Neural cell (in vitro differentiated cells): ENCODE measurements around the gene ARHGEF4. TPM values are rescaled to one million over a fixed set of nuclear protein-coding genes. Genes with fewer than 3 reads are reported as not detected.

Source experiments
- H2AFZ ChIP-seq: fragments of 200-600, 300-800 bp; sonication (generic), shearing (Covaris generic); 2 replicates; pipeline ENCODE4 v1.6.0; 2014; ENCODE audit warnings: low read depth, mild to moderate bottlenecking, antibody characterized with exemption, low read length, moderate library complexity
- H3F3A ChIP-seq: fragments of 200-600 bp; shearing (Covaris generic); 2 replicates; pipeline ENCODE4 v1.6.1; 2016; ENCODE audit warnings: mild to moderate bottlenecking, moderate library complexity, mixed read lengths, antibody characterized with exemption, low read length; ENCODE audit not compliant: insufficient read depth, poor library complexity, severe bottlenecking
- H3K27ac ChIP-seq: fragments of 200-600, 300-800 bp; sonication (generic), shearing (Covaris generic); 2 replicates; pipeline ENCODE4 v1.5.1; 2014; ENCODE audit warnings: mild to moderate bottlenecking, low read length, moderate library complexity
- H3K27me3 ChIP-seq: fragments of 300-800, 200-600 bp; sonication (generic), shearing (Covaris generic); 2 replicates; pipeline ENCODE4 v1.6.0; 2014; ENCODE audit warnings: mild to moderate bottlenecking, low read depth, low read length, moderate library complexity; ENCODE audit not compliant: insufficient read depth
- H3K36me3 ChIP-seq: fragments of 300-800, 200-600 bp; sonication (generic), shearing (Covaris generic); 2 replicates; pipeline ENCODE4 v1.5.1; 2014; ENCODE audit warnings: mild to moderate bottlenecking, antibody characterized with exemption, low read length, moderate library complexity; ENCODE audit not compliant: insufficient read depth
- H3K4me2 ChIP-seq: fragments of 300-800, 200-600 bp; sonication (generic), shearing (Covaris generic); 2 replicates; pipeline ENCODE4 v1.6.0; 2014; ENCODE audit warnings: mild to moderate bottlenecking, low read length
- H3K4me3 ChIP-seq: fragments of 300-800, 200-600 bp; sonication (generic), shearing (Covaris generic); 2 replicates; pipeline ENCODE4 v1.5.1; 2014; ENCODE audit warnings: mild to moderate bottlenecking, low read length, moderate library complexity
- H3K79me2 ChIP-seq: fragments of 200-600 bp; shearing (Covaris generic); replicated peaks from 2 replicates; pipeline ENCODE4 v1.6.0; 2014; ENCODE audit warnings: mild to moderate bottlenecking, low read length, moderate library complexity; ENCODE audit not compliant: insufficient read depth
- H3K9ac ChIP-seq: fragments of 300-800, 200-600 bp; sonication (generic), shearing (Covaris generic); 2 replicates; pipeline ENCODE4 v1.6.1; 2016; ENCODE audit warnings: mild to moderate bottlenecking, low read length, mixed read lengths
- H3K9me2 ChIP-seq: fragments of 200-600 bp; shearing (Covaris generic); 2 replicates; pipeline ENCODE4 v1.6.1; 2016; ENCODE audit warnings: mild to moderate bottlenecking, low read length, mixed read lengths; ENCODE audit not compliant: insufficient read depth
- H3K9me3 ChIP-seq: fragments of 200-600, 300-800 bp; sonication (generic), shearing (Covaris generic); 2 replicates; pipeline ENCODE4 v1.6.1; 2016; ENCODE audit warnings: mild to moderate bottlenecking, mixed run types, low read length, moderate library complexity, mixed read lengths
- H4K20me1 ChIP-seq: fragments of 200-600 bp; shearing (Covaris generic); 2 replicates; pipeline ENCODE4 v1.6.1; 2016; ENCODE audit warnings: mild to moderate bottlenecking, mixed run types; ENCODE audit not compliant: insufficient read depth
- EP300 ChIP-seq: fragments of 450-650 bp; conservative IDR thresholded peaks from 2 replicates; pipeline ENCODE4 v1.6.1; 2014; ENCODE audit warnings: antibody characterized with exemption, mild to moderate bottlenecking, moderate library complexity; ENCODE audit not compliant: poor library complexity, severe bottlenecking
- EZH2 ChIP-seq: fragments of 200-600, 300-800 bp; shearing (Covaris generic), sonication (generic); IDR thresholded peaks from 2 replicates; pipeline ENCODE4 v1.6.1; 2014; ENCODE audit warnings: antibody characterized with exemption, low read length, borderline replicate concordance, mild to moderate bottlenecking; ENCODE audit not compliant: insufficient read depth, poor library complexity, severe bottlenecking
- MXI1 ChIP-seq: fragments of 450-650 bp; conservative IDR thresholded peaks from 2 replicates; pipeline ENCODE4 v1.6.1; 2014; ENCODE audit warnings: antibody characterized with exemption, mild to moderate bottlenecking; ENCODE audit not compliant: poor library complexity, severe bottlenecking
- POLR2AphosphoS5 ChIP-seq: IDR thresholded peaks from 2 replicates; pipeline ENCODE4 v1.6.1; 2012
- RAD21 ChIP-seq: fragments of 450-650 bp; conservative IDR thresholded peaks from 2 replicates; pipeline ENCODE4 v1.6.1; 2014; ENCODE audit warnings: antibody characterized with exemption, mild to moderate bottlenecking, moderate library complexity
- SMC3 ChIP-seq: fragments of 450-650 bp; conservative IDR thresholded peaks from 2 replicates; pipeline ENCODE4 v1.6.1; 2014; ENCODE audit warnings: antibody characterized with exemption, mild to moderate bottlenecking, moderate library complexity; ENCODE audit not compliant: poor library complexity
- TAF1 ChIP-seq: IDR thresholded peaks from 2 replicates; pipeline ENCODE4 v1.6.1; 2012; ENCODE audit warnings: low read depth
- polyA plus RNA-seq: library from polyadenylated mRNA; depleted of rRNA; stranded (reverse); fragments of >200 nt; gene quantifications from 2 replicates; pipeline ENCODE4 v1.2.3, GENCODE V29; 2014
- TF ChIP-seq, protein P1 (sequence below): IDR thresholded peaks from 2 replicates; pipeline ENCODE4 v1.6.1; 2012; ENCODE audit warnings: borderline replicate concordance
- TF ChIP-seq, protein P2 (sequence below): fragments of 450-650 bp; IDR thresholded peaks from 2 replicates; pipeline ENCODE4 v1.5.1; 2014; ENCODE audit warnings: antibody characterized with exemption, mild to moderate bottlenecking, moderate library complexity; ENCODE audit not compliant: poor library complexity, severe bottlenecking

The ARHGEF4 gene
- polyA plus RNA-seq, 1 donor from 2014 or later, result 45.9 TPM

- H3K27ac ChIP-seq, result no peak overlapping the region
- H2AFZ ChIP-seq, result no peak overlapping the region
- no peak overlapping the region for H3K4me2 ChIP-seq
- no peak overlapping the region for H3K9ac ChIP-seq
- no peaks in the 10 kb centered on the region for H3K9me2 ChIP-seq
- H4K20me1 ChIP-seq, result no peaks in the 10 kb centered on the region
- no peaks in the 10 kb centered on the region for H3K79me2 ChIP-seq
- no peaks in the 10 kb centered on the region for H3K27me3 ChIP-seq
- no peaks in the 10 kb centered on the region for H3F3A ChIP-seq
- H3K9me3 ChIP-seq, result no peaks in the 10 kb centered on the region
- H3K4me3 ChIP-seq, result no peak overlapping the region
- no peaks in the 10 kb centered on the region for H3K36me3 ChIP-seq
- TF ChIP-seq TAF1 (no peak), EZH2 (no peak), SMC3 (no peak), MXI1 (no peak), EP300 (no peak)
- TF ChIP-seq, protein P1, sequence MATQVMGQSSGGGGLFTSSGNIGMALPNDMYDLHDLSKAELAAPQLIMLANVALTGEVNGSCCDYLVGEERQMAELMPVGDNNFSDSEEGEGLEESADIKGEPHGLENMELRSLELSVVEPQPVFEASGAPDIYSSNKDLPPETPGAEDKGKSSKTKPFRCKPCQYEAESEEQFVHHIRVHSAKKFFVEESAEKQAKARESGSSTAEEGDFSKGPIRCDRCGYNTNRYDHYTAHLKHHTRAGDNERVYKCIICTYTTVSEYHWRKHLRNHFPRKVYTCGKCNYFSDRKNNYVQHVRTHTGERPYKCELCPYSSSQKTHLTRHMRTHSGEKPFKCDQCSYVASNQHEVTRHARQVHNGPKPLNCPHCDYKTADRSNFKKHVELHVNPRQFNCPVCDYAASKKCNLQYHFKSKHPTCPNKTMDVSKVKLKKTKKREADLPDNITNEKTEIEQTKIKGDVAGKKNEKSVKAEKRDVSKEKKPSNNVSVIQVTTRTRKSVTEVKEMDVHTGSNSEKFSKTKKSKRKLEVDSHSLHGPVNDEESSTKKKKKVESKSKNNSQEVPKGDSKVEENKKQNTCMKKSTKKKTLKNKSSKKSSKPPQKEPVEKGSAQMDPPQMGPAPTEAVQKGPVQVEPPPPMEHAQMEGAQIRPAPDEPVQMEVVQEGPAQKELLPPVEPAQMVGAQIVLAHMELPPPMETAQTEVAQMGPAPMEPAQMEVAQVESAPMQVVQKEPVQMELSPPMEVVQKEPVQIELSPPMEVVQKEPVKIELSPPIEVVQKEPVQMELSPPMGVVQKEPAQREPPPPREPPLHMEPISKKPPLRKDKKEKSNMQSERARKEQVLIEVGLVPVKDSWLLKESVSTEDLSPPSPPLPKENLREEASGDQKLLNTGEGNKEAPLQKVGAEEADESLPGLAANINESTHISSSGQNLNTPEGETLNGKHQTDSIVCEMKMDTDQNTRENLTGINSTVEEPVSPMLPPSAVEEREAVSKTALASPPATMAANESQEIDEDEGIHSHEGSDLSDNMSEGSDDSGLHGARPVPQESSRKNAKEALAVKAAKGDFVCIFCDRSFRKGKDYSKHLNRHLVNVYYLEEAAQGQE, result no peak
These were observed 202.4 kb downstream of the ARHGEF4 start for GRCh38 chr2:131039101-131039440.

DNA sequence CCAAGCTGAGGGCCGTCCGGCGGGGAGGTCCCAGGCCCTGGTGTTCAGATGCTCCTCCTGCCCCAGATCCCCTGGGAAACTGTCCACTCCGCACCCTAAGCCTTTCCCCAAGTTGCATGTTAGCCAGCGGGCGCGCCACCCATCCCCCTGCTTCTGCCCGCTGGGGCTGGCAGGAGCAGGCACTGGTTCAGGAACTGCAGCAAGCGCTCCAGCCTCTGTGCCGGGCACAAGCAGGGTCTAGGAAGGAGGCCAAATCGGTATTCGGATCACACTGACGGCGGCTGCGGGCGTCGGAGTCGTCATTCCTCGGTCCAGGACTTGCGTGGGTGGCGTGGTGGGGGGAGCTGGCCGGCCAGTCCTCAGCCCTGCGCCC, 202.8 kb downstream of the ARHGEF4 start:
- Histone ChIP-seq H2AFZ (no peak overlapping the region), H3K36me3 (no peaks in the 10 kb centered on the region), H3K79me2 (no peaks in the 10 kb centered on the region), H3K9me2 (no peaks in the 10 kb centered on the region), H3K27me3 (no peaks in the 10 kb centered on the region), H3F3A (no peaks in the 10 kb centered on the region), H3K4me2 (no peak overlapping the region), H3K27ac (no peak overlapping the region), H4K20me1 (no peaks in the 10 kb centered on the region), H3K9ac (no peak overlapping the region), H3K9me3 (no peaks in the 10 kb centered on the region), H3K4me3 (no peak overlapping the region)
- no peak for TF ChIP-seq MXI1
- no peak for TF ChIP-seq POLR2AphosphoS5
- TF ChIP-seq RAD21, result no peak
- TF ChIP-seq TAF1, result no peak
- no peak for TF ChIP-seq EZH2
- TF ChIP-seq EP300, result no peak
- TF ChIP-seq, protein P1, result no peak
- TF ChIP-seq, protein P2, sequence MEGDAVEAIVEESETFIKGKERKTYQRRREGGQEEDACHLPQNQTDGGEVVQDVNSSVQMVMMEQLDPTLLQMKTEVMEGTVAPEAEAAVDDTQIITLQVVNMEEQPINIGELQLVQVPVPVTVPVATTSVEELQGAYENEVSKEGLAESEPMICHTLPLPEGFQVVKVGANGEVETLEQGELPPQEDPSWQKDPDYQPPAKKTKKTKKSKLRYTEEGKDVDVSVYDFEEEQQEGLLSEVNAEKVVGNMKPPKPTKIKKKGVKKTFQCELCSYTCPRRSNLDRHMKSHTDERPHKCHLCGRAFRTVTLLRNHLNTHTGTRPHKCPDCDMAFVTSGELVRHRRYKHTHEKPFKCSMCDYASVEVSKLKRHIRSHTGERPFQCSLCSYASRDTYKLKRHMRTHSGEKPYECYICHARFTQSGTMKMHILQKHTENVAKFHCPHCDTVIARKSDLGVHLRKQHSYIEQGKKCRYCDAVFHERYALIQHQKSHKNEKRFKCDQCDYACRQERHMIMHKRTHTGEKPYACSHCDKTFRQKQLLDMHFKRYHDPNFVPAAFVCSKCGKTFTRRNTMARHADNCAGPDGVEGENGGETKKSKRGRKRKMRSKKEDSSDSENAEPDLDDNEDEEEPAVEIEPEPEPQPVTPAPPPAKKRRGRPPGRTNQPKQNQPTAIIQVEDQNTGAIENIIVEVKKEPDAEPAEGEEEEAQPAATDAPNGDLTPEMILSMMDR, result no peak
- TF ChIP-seq SMC3, result no peak
